Left cardiac atrium (tissue), 4 donors: Measurements from ENCODE around the gene ACOT11. TPM values are rescaled to one million over a fixed set of nuclear protein-coding genes. Genes with fewer than 3 reads are reported as not detected.

Experiments used
- ATAC-seq, 2 donors: fragments of 200-7000 bp; cut with Tn5 transposase; one replicate each; pipeline ENCODE4 v1.9.1; 2020; ENCODE audit warnings: mild to moderate bottlenecking in 2 of 2, moderate library complexity in 2 of 2
- DNase-seq: peaks from one replicate; pipeline ENCODE4 v3.0.0-alpha.2; 2020
- intact Hi-C, 2 donors: fragments of 100-400 bp; cut with DNase I; formaldehyde crosslinking; loops; one replicate each; pipeline versions ENCODE4 v1.14.1 to v1.15.1; 2022 to 2023
- total RNA-seq, 2 donors: library from RNA; stranded (reverse); fragmentation: NEBNext Ultra II Directional; extraction: Animal tissue kit (Norgen Biotek cat#: 25700); gene quantifications; one replicate each; pipeline ENCODE4 v1.2.1, GENCODE V29; 2021
- donor health status: DM: no; HTN: yes; CAD: no.
- donor health status: DM: no; HTN: yes; CAD: no; lungs with severe emphysema.
- donor health status: DM: yes; HTN: yes; CAD: no.
- donor health status: Dilated cardiomyopathy.

Gene ACOT11
- total RNA-seq, 2 donors from 2014 or later, result 15.2 to 23.3 TPM

GRCh38 chr1:54658164-54658913 is 110.3 kb downstream of the ACOT11 start:
- no peak for DNase-seq
- intact Hi-C loops, result no loop called here
- ATAC-seq, result no peak

Other genes with a start within 250 kb of the ACOT11 start
- gene SSBP3, start 141.8 kb upstream of the ACOT11 start, total RNA-seq, result 10 to 100 TPM; 23.9 to 45.1 TPM
- gene FAM151A, start 75.3 kb downstream of the ACOT11 start, total RNA-seq, result under 1 TPM; 0.15 to 0.29 TPM
- 1 to 10 TPM; 3.6 to 4.5 TPM for gene MROH7, start 93.6 kb downstream of the ACOT11 start, total RNA-seq
- gene TTC4, start 167.6 kb downstream of the ACOT11 start, total RNA-seq, result 10 to 100 TPM; 11.0 to 16.0 TPM
- 1 to 10 TPM; 2.9 to 3.3 TPM for gene PARS2, start 216.3 kb downstream of the ACOT11 start, total RNA-seq